NCI-H510A treated with DMSO at 0.1 percent for 48 hours (cell line): Measurements from ENCODE around the gene GLI3.

Experiments used
- DNase-seq: peaks from one replicate; lab custom pipeline; 2025; lab: John Stamatoyannopoulos, UW

GLI3 gene

GRCh38 chr7:41928166-41928565 lies 308.8 kb downstream of the GLI3 start:
- no peak for DNase-seq

GRCh38 chr7:41927380-41927779 lies 309.6 kb downstream of the GLI3 start:
- no peak for DNase-seq

- DNase-seq, result no peak
These were observed 311.1 kb downstream of the GLI3 start for GRCh38 chr7:41925946-41926345.

GRCh38 chr7:41924796-41925195 lies 312.2 kb downstream of the GLI3 start:
- no peak for DNase-seq

- no peak for DNase-seq
These were observed 314.6 kb downstream of the GLI3 start for GRCh38 chr7:41922373-41922772.

- no peak for DNase-seq
These were observed 315.5 kb downstream of the GLI3 start for GRCh38 chr7:41921453-41921981.

GRCh38 chr7:41918597-41918996 lies 318.4 kb downstream of the GLI3 start:
- no peak for DNase-seq

GRCh38 chr7:41916450-41916927 lies 320.5 kb downstream of the GLI3 start:
- no peak for DNase-seq

GRCh38 chr7:41915871-41916270 lies 321.1 kb downstream of the GLI3 start:
- DNase-seq, result no peak

GRCh38 chr7:41912851-41913567 lies 324.0 kb downstream of the GLI3 start:
- no peak for DNase-seq

- DNase-seq, result no peak
These were observed 324.6 kb downstream of the GLI3 start for GRCh38 chr7:41912426-41912825.

- DNase-seq, result no peak
These were observed 325.2 kb downstream of the GLI3 start for GRCh38 chr7:41911792-41912191.
